Mucosa of gallbladder (tissue), 1 donor: ENCODE results near the gene UGT1A6. TPM values are rescaled to one million over a fixed set of nuclear protein-coding genes. Genes with fewer than 3 reads are reported as not detected.

Experiments used
- DNase-seq: peaks from one replicate; pipeline ENCODE4 v3.0.0-alpha.2; 2020; ENCODE audit warnings: low spot score
- total RNA-seq: library from RNA; stranded (reverse); gene quantifications from one replicate; pipeline ENCODE4 v1.2.1, GENCODE V29; 2021
- donor health status: DM: no; HTN: no; CAD: no.

The UGT1A6 gene
- total RNA-seq, 1 donor from 2014 or later, result 6.3 TPM

DNA sequence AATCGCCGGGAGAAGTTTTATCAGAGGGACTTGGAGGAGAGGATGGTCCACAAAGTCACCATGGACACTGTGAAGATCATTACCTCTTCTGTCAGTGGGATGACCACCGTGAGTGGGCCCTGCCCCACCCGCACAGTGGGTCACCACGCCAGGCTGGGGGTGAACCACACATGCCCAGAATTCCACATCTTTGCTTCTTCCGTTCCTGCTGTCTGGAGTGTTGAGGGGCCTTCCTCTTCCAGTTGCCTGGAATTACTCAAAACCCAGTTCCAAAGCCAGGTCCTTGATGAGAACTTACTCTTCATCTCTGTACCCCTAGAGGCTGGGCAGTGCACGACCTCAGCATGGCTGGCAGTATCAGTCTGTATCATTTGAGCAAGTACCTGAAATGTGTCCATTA is 107.5 kb downstream of the UGT1A6 start:
- no peak for DNase-seq

- no peak for DNase-seq
Measured at GRCh38 chr2:233801357-233802131, 108.9 kb downstream of the UGT1A6 start.

GRCh38 chr2:233802132-233802815 is 109.6 kb downstream of the UGT1A6 start:
- no peak for DNase-seq

- no peak for DNase-seq
Measured at GRCh38 chr2:233803292-233803911, 110.7 kb downstream of the UGT1A6 start.

GRCh38 chr2:233803994-233804393 is 111.3 kb downstream of the UGT1A6 start:
- no peak for DNase-seq

- DNase-seq, result no peak
Measured at GRCh38 chr2:233807215-233807865, 114.7 kb downstream of the UGT1A6 start.

- DNase-seq, result no peak
Measured at GRCh38 chr2:233807966-233808935, 115.6 kb downstream of the UGT1A6 start.

- no peak for DNase-seq
Measured at GRCh38 chr2:233810385-233810784, 117.7 kb downstream of the UGT1A6 start.

DNA sequence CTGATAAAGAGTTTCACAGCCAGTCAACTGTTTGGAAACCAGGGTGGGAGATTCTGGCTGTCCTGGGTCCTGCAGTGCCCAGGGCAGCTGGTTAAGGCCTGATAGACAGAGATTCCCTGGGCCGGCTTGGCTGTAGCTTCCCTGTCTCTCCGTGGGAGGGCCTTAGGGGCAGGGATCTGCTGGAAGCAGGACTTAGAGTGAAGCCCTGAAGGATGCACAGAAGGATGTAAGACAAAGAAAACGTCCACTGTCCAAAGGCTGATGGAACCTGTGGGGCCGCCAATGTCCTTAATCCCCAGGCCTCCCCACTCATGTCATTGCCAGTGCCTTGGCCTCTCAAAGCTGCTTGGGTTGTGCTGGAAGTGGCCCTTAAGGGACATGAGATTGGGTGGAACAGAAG is 118.4 kb downstream of the UGT1A6 start:
- DNase-seq, result no peak

DNA sequence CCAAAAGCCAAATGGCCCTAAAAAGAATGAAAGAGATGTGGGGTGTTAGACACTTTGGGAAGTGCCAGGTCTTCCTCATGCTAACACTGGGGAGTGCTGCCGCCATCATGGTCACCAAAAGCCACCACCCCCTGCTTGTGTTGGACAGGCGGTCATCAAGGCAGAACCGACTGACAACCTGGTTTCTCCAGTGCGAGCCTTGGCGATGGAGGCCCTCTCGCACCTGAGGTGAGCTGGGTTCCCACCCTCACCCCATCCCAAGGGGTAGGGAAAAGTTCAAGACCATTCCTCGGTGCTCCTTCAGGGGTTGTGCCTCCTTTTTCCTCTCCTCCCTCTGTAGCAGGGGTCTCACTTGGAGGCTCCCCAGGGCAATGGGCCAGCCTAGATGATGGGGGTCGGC is 119.0 kb downstream of the UGT1A6 start:
- DNase-seq, result no peak

GRCh38 chr2:233813236-233814055 is 120.8 kb downstream of the UGT1A6 start:
- DNase-seq, result no peak

GRCh38 chr2:233814056-233814835 is 121.6 kb downstream of the UGT1A6 start:
- DNase-seq, result no peak

DNA sequence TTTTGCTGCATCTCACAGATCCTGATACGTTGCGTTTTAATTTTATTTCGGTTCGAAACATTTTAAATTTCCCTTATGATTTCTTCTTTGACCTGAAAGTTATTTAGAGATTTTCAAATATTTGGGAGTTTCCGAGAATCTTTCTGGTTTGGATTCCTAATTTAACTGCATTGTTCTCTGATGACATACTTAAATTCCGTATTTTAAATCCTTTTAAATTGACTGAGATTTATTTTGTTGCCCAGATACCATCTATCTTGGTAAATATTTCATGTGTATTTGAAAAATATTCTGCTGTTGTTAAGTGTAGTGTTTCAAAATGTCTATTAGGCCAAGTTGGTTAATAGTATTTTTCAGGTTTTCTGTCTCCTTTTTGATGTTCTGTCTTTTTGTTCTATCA is 123.2 kb downstream of the UGT1A6 start:
- no peak for DNase-seq

- DNase-seq, result no peak
Measured at GRCh38 chr2:233816334-233816733, 123.6 kb downstream of the UGT1A6 start.

DNA sequence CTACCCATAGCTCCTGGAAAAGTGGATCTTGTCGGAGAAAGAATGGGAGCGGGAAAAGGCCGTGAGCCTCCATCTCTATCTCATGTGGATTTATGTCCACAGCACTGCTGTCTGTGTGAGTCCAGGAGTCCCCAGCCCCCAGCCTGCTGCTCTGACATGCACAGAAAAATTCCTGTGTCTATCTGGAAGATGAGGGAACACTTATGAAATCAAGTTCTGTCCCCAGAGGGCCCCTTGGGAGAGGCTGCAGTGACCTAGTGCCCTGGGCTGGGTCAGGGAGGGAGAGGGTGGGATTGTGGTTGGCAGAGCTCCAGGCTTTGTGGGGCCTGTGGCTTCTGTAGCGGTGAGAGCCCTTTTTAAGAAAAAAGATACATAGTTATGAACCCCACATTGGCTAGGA is 124.1 kb downstream of the UGT1A6 start:
- no peak for DNase-seq

DNA sequence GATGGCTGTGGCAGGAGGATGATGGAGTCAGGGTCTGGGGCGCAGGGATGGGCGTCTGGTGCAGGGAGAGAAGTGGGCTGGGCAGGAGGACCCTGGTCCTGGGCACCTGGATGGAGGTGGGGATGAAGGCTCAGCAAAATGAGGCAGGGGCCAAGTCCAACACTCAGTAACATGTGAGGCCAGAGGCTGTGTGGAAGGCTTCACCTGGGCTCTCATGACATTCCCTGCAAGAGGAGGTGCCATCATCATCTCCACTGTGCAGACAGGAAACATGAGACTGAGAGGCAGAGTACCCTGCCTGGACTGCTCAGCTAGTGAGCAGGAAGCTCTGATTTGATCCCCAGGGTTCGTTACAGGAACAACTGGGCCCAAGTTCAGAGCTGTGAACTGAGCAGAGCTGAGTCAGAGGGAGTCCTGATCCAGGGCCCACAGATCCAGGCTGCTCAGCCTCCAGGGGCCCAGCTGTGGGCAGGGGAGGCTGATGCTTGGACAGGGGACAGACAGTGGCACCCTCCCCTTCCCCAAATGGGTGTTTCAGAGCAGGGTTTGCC is 124.7 kb downstream of the UGT1A6 start:
- DNase-seq, result no peak

GRCh38 chr2:233817995-233818638 is 125.4 kb downstream of the UGT1A6 start:
- DNase-seq, result no peak
